ENCODE data around the gene FIGNL2.

FIGNL2 gene

GRCh38 chr12:51821440-51822260 is 26.9 kb downstream of the FIGNL2 start:
- TF ChIP-seq, protein P1, sequence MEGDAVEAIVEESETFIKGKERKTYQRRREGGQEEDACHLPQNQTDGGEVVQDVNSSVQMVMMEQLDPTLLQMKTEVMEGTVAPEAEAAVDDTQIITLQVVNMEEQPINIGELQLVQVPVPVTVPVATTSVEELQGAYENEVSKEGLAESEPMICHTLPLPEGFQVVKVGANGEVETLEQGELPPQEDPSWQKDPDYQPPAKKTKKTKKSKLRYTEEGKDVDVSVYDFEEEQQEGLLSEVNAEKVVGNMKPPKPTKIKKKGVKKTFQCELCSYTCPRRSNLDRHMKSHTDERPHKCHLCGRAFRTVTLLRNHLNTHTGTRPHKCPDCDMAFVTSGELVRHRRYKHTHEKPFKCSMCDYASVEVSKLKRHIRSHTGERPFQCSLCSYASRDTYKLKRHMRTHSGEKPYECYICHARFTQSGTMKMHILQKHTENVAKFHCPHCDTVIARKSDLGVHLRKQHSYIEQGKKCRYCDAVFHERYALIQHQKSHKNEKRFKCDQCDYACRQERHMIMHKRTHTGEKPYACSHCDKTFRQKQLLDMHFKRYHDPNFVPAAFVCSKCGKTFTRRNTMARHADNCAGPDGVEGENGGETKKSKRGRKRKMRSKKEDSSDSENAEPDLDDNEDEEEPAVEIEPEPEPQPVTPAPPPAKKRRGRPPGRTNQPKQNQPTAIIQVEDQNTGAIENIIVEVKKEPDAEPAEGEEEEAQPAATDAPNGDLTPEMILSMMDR (IDR thresholded peaks at IDR 0.05; ENCODE audit: insufficient read depth, low read depth, low read length, missing control alignments): no peak
- H3K4me3 ChIP-seq (ENCODE audit: low read length): no peak overlapping the region
- no peak for DNase-seq (ENCODE audit: low read depth)

DNA sequence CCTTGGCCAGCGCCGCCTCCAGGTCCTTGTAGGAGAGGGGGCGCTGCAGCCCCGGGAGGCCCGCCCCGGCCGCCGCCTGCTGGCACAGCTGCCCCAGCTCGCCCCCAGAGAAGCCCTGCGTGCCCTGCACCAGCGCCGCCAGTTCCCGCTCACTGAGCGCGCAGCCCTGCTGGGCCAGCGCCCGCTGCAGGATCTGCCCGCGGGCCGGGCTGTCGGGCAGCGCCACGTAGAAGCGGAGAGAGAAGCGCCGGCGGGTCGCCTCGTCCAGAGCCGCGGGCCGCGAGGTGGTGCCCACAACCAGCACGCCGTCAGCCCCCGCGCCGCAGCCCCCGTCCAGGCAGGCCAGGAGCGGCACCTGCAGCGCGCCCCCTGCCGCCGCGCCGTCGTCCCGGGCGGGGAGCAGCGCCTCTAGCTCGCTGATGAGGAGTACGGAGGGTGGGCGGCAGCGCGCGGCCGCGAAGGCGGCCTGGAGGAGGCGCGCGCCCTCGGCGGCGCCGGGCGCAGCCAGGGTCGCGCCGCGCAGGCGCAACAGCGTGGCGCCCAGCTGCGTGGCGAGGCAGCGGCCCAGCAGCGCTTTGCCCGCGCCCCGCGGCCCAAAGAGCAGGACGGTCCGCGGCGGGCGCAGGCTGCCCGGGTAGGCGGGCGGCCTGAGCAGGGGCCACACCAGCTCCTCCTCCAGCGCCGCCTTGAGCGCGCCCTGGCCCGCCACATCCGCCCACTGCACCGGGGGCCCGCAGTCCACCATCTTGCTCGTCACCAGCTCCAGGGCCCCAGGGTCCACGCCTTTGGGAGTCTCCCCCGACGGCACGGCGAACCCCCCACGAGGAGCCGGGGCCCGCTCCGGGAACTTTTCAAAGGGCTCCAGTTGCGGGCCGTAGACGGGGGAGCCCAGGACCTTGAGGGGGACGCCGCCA is 27.7 kb downstream of the FIGNL2 start:
- peak; percentile 16 for DNase-seq (ENCODE audit: low read depth)
- TF ChIP-seq, protein P1 (IDR thresholded peaks at IDR 0.05; ENCODE audit: insufficient read depth, low read depth, low read length, missing control alignments): no peak
- no peak overlapping the region for H3K4me3 ChIP-seq (ENCODE audit: low read length)

- no peak for DNase-seq (ENCODE audit: low read depth)
- TF ChIP-seq, protein P1 (IDR thresholded peaks at IDR 0.05; ENCODE audit: insufficient read depth, low read depth, low read length, missing control alignments): no peak
- no peak overlapping the region for H3K4me3 ChIP-seq (ENCODE audit: low read length)
Measured at GRCh38 chr12:51819736-51820525, 28.6 kb downstream of the FIGNL2 start.

DNA sequence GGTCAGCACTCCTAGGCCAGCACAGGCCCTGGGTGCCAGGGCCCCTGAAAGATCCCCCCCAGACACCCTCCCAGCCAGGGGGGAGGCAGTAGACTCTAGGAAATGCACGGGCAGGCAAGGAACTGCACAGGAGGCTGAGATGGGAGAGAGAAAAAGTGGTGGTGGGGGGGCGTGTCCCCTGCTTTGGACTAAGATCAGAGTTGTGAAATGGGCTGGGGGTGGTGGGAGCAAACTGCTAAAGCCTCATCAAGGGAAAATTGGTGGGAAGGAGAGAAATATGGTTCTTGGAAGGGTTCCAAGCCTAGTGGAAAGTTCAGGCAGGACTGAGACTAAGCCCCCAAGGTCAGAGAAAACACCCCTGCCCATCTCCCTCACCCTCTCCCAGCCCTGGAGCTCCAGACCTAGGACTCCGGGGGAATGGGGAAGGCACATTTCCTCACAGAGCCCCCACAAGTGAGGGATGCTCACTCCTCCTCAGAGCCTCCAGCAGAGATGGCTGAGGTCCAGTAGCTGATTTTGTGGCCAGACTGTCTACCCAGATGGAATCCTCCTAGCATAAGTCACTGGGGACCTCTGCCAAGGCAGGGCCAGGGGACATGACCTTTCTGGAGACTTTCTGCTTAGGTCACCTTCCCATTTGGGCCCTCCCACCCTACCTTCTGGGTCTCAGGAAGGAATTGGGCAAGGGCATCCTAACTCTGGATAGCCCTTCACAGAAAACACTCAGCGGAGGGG is 29.8 kb downstream of the FIGNL2 start:
- TF ChIP-seq, protein P1 (IDR thresholded peaks at IDR 0.05; ENCODE audit: insufficient read depth, low read depth, low read length, missing control alignments): no peak
- no peak overlapping the region for H3K4me3 ChIP-seq (ENCODE audit: low read length)
- no peak for DNase-seq (ENCODE audit: low read depth)

GRCh38 chr12:51818086-51818485 is 30.4 kb downstream of the FIGNL2 start:
- no peak for DNase-seq (ENCODE audit: low read depth)
- H3K4me3 ChIP-seq (ENCODE audit: low read length): no peak overlapping the region
- TF ChIP-seq, protein P1 (IDR thresholded peaks at IDR 0.05; ENCODE audit: insufficient read depth, low read depth, low read length, missing control alignments): no peak

Data from epithelial cell of esophagus (primary cell).